HEK293 (cell line): Measurements from ENCODE around the gene EPS8.

Experiments used
- CTCF ChIA-PET: fragments of 350-600 bp; formaldehyde crosslinking; extraction: SDS; loops from one replicate; lab custom pipeline; 2021; ENCODE audit warnings: antibody characterized with exemption; lab: Yijun Ruan, JAX
- POLR2A ChIA-PET: fragments of 300-600 bp; formaldehyde crosslinking; extraction: SDS; loops from one replicate; lab custom pipeline; 2020; ENCODE audit warnings: antibody characterized with exemption, inconsistent platforms; lab: Yijun Ruan, JAX
- H3K27ac ChIP-seq: fragments of 200-500 bp; sonication (Bioruptor generic); 2 replicates; pipeline ENCODE4 v1.5.1; 2014; ENCODE audit warnings: low read depth, low read length, control low read depth, inconsistent platforms; ENCODE audit errors: extremely low read depth
- H3K36me3 ChIP-seq, 2 experiments: fragments of 200-500 bp in 1 of 2; sonication (Bioruptor generic) in 1 of 2; 1 replicate in 1 of 2; 2 replicates in 1 of 2; pipeline ENCODE4 v1.5.1; 2014 to 2017; ENCODE audit warnings: inconsistent platforms in 2 of 2, low read length in 2 of 2; ENCODE audit not compliant: control insufficient read depth in 2 of 2, insufficient read depth in 1 of 2
- H3K4me1 ChIP-seq: fragments of 200-500 bp; sonication (Bioruptor generic); 2 replicates; pipeline ENCODE4 v1.5.1; 2014; ENCODE audit warnings: mild to moderate bottlenecking, low read length, inconsistent platforms; ENCODE audit not compliant: control insufficient read depth, insufficient read depth
- H3K4me3 ChIP-seq: 2 replicates; pipeline ENCODE4 v1.5.1; 2011; ENCODE audit warnings: low read depth, mild to moderate bottlenecking, control low read depth, low read length, moderate library complexity
- H3K9me3 ChIP-seq: fragments of 200-500 bp; sonication (Bioruptor generic); 2 replicates; pipeline ENCODE4 v1.5.1; 2014; ENCODE audit warnings: low read depth, low read length, inconsistent platforms; ENCODE audit not compliant: control insufficient read depth, insufficient read depth
- BCL11A ChIP-seq: fragments of 450-650 bp; formaldehyde crosslinking; IDR thresholded peaks from 2 replicates; pipeline ENCODE4 v1.5.1; 2016; ENCODE audit warnings: low read depth, missing biosample characterization, missing genetic modification characterization
- KLF1 ChIP-seq: fragments of 450-650 bp; formaldehyde crosslinking; IDR thresholded peaks from 2 replicates; pipeline ENCODE4 v1.5.1; 2016; ENCODE audit warnings: missing biosample characterization, missing genetic modification characterization
- PRDM4 ChIP-seq: fragments of 450-650 bp; formaldehyde crosslinking; IDR thresholded peaks from 2 replicates; pipeline ENCODE4 v1.5.1; 2017; ENCODE audit warnings: missing biosample characterization, missing genetic modification characterization
- PRDM6 ChIP-seq: fragments of 450-650 bp; formaldehyde crosslinking; IDR thresholded peaks from 2 replicates; pipeline ENCODE4 v1.5.1; 2017; ENCODE audit warnings: missing biosample characterization, missing genetic modification characterization
- ZBTB11 ChIP-seq: fragments of 450-650 bp; formaldehyde crosslinking; conservative IDR thresholded peaks from 2 replicates; pipeline ENCODE4 v1.5.1; 2016; ENCODE audit warnings: low read depth, missing biosample characterization, missing genetic modification characterization
- ZBTB26 ChIP-seq: fragments of 450-650 bp; formaldehyde crosslinking; optimal IDR thresholded peaks from 2 replicates; pipeline ENCODE3; 2016; ENCODE audit warnings: missing biosample characterization, mild to moderate bottlenecking, missing genetic modification characterization
- ZFP69B ChIP-seq: fragments of 450-650 bp; formaldehyde crosslinking; IDR thresholded peaks from 2 replicates; pipeline ENCODE4 v1.5.1; 2016; ENCODE audit warnings: missing biosample characterization, missing genetic modification characterization
- ZNF221 ChIP-seq: fragments of 450-650 bp; formaldehyde crosslinking; IDR thresholded peaks from 2 replicates; pipeline ENCODE4 v1.5.1; 2017; ENCODE audit warnings: missing biosample characterization, missing genetic modification characterization, borderline replicate concordance
- ZNF223 ChIP-seq: fragments of 450-650 bp; formaldehyde crosslinking; IDR thresholded peaks from 2 replicates; pipeline ENCODE4 v1.5.1; 2016; ENCODE audit warnings: missing biosample characterization, missing genetic modification characterization
- ZNF335 ChIP-seq: fragments of 450-650 bp; formaldehyde crosslinking; conservative IDR thresholded peaks from 2 replicates; pipeline ENCODE4 v1.5.1; 2016; ENCODE audit warnings: missing biosample characterization, missing genetic modification characterization
- ZNF366 ChIP-seq: fragments of 450-650 bp; formaldehyde crosslinking; conservative IDR thresholded peaks from 2 replicates; pipeline ENCODE4 v1.5.1; 2016; ENCODE audit warnings: missing biosample characterization, missing genetic modification characterization
- ZNF473 ChIP-seq: fragments of 450-650 bp; formaldehyde crosslinking; IDR thresholded peaks from 2 replicates; pipeline ENCODE4 v1.5.1; 2017; ENCODE audit warnings: missing biosample characterization, missing genetic modification characterization
- ZNF514 ChIP-seq: fragments of 450-650 bp; formaldehyde crosslinking; IDR thresholded peaks from 2 replicates; pipeline ENCODE4 v1.5.1; 2016; ENCODE audit warnings: missing biosample characterization, missing genetic modification characterization
- ZNF560 ChIP-seq: fragments of 450-650 bp; formaldehyde crosslinking; IDR thresholded peaks from 2 replicates; pipeline ENCODE4 v1.5.1; 2017; ENCODE audit warnings: missing biosample characterization, missing genetic modification characterization, borderline replicate concordance
- ZNF623 ChIP-seq: fragments of 450-650 bp; formaldehyde crosslinking; IDR thresholded peaks from 2 replicates; pipeline ENCODE4 v1.5.1; 2016; ENCODE audit warnings: missing biosample characterization, missing genetic modification characterization
- ZNF629 ChIP-seq: fragments of 450-650 bp; formaldehyde crosslinking; IDR thresholded peaks from 2 replicates; pipeline ENCODE4 v1.5.1; 2017; ENCODE audit warnings: missing biosample characterization, missing genetic modification characterization
- ZNF785 ChIP-seq: fragments of 450-650 bp; formaldehyde crosslinking; IDR thresholded peaks from 2 replicates; pipeline ENCODE4 v1.5.1; 2016; ENCODE audit warnings: missing biosample characterization, missing genetic modification characterization

The EPS8 gene

GRCh38 chr12:15701631-15702156, 87.5 kb downstream of the EPS8 start:
- H3K9me3 ChIP-seq, result no peaks in the 10 kb centered on the region
- no peaks in the 10 kb centered on the region for H3K36me3 ChIP-seq
- H3K4me3 ChIP-seq, result no peak overlapping the region
- peak; percentile 78 for TF ChIP-seq PRDM6
- peak; percentile 2; the same call in 1 of the 2 replicates for TF ChIP-seq ZNF629 (tag by site-specific recombination)
- no peak for TF ChIP-seq PRDM4 (tag by site-specific recombination)
- H3K27ac ChIP-seq, result no peak overlapping the region
- peaks cover 23% of the 10 kb centered on the region for H3K4me1 ChIP-seq
- ChIA-PET POLR2A (no interaction called here), CTCF (interaction anchor here (0.7 kb wide), 1 partner anchor 178 kb away, joined by 3 read pairs; no protein-coding TSS in a partner anchor)

GRCh38 chr12:15701206-15701605, 88.0 kb downstream of the EPS8 start:
- Histone ChIP-seq H3K27ac (no peak overlapping the region), H3K9me3 (no peaks in the 10 kb centered on the region), H3K4me1 (peaks cover 23% of the 10 kb centered on the region), H3K4me3 (no peak overlapping the region), H3K36me3 (no peaks in the 10 kb centered on the region)
- CTCF ChIA-PET, result interaction anchor here (0.7 kb wide), 1 partner anchor 178 kb away, joined by 3 read pairs; no protein-coding TSS in a partner anchor
- POLR2A ChIA-PET, result no interaction called here
- TF ChIP-seq ZNF221 (no peak), ZNF629 (tag by site-specific recombination) (0 out of 2 replicates have a peak, but pooled peaks have one; percentile 9), ZNF623 (tag by site-specific recombination) (no peak)

- Histone ChIP-seq H3K36me3 (no peaks in the 10 kb centered on the region), H3K4me3 (no peak overlapping the region), H3K9me3 (no peaks in the 10 kb centered on the region), H3K4me1 (peaks cover 23% of the 10 kb centered on the region), H3K27ac (no peak overlapping the region)
- ChIA-PET CTCF (no interaction called here), POLR2A (no interaction called here)
- TF ChIP-seq ZNF366 (peak; percentile 27; the same call in 1 of the 2 replicates), PRDM6 (0 out of 2 replicates have a peak, but pooled peaks have one; percentile 15), ZNF514 (tag by site-specific recombination) (no peak), ZFP69B (tag by site-specific recombination) (no peak), ZBTB26 (tag by site-specific recombination) (no peak), ZNF560 (no peak)
These were observed 88.6 kb downstream of the EPS8 start for GRCh38 chr12:15700595-15700994.

GRCh38 chr12:15699886-15700285, 89.3 kb downstream of the EPS8 start:
- no peak overlapping the region for H3K4me3 ChIP-seq
- H3K36me3 ChIP-seq, result no peaks in the 10 kb centered on the region
- H3K9me3 ChIP-seq, result no peaks in the 10 kb centered on the region
- ChIA-PET CTCF (no interaction called here), POLR2A (no interaction called here)
- H3K27ac ChIP-seq, result no peak overlapping the region
- peaks cover 23% of the 10 kb centered on the region for H3K4me1 ChIP-seq
- TF ChIP-seq KLF1 (tag by site-specific recombination) (no peak), ZNF785 (tag by site-specific recombination) (no peak), ZBTB11 (tag by site-specific recombination) (no peak), BCL11A (tag by site-specific recombination) (no peak), ZNF473 (tag by site-specific recombination) (no peak), ZNF335 (no peak), ZNF366 (no peak), ZNF223 (tag by site-specific recombination) (no peak)
